NB4 (cell line): ENCODE measurements around the gene SULF2.
"Not testable (repeated sequence)": the region's sequence is repeated elsewhere in the genome, so short reads cannot be mapped to it uniquely, and the experiment has no call there.

Source experiments
- DNase-seq: peaks from one replicate; pipeline ENCODE4 v3.0.0; 2010; ENCODE audit warnings: low read depth
- H3K4me3 ChIP-seq: one replicate; pipeline ENCODE4 v1.5.1; 2011; ENCODE audit warnings: mild to moderate bottlenecking, low read depth, low read length, moderate library complexity
- MYC ChIP-seq: IDR thresholded peaks from 2 replicates; pipeline ENCODE4 v1.6.1; 2011; ENCODE audit warnings: low read depth, low read length
- POLR2A ChIP-seq: IDR thresholded peaks from 2 replicates; pipeline ENCODE4 v1.6.1; 2011; ENCODE audit warnings: mild to moderate bottlenecking; ENCODE audit not compliant: insufficient read length; ENCODE audit errors: extremely low read depth
- TF ChIP-seq, protein P1 (sequence below): IDR thresholded peaks from one replicate; pipeline ENCODE4 v1.5.1; 2012; ENCODE audit warnings: low read depth, low read length
- TF ChIP-seq, protein P2 (sequence below): IDR thresholded peaks from 2 replicates; pipeline ENCODE4 v1.6.1; 2011; ENCODE audit warnings: low read depth, low read length

The SULF2 gene

DNA sequence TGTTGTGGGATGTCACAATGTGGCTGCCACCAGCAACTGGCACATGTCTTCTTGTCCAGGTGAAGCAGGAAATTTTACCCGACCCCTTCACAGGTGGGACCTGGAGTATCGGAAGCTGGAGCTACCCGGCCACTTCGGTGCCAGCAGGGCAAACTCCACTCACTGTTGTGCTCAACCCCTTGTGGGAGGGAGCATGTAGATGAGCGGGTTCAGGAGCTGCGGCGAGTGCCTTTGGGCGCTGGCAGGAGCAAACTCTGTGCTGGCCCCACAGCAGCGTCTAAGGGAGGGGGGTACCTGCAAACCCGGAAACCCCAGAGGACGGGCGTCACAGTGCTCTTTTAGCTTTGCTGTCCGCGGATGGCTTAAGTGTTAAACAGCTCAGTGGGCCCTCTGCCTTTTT lies 20.7 kb upstream of the SULF2 start:
- DNase-seq: no peak
- TF ChIP-seq MYC (no peak), POLR2A (no peak)
- TF ChIP-seq, protein P1, sequence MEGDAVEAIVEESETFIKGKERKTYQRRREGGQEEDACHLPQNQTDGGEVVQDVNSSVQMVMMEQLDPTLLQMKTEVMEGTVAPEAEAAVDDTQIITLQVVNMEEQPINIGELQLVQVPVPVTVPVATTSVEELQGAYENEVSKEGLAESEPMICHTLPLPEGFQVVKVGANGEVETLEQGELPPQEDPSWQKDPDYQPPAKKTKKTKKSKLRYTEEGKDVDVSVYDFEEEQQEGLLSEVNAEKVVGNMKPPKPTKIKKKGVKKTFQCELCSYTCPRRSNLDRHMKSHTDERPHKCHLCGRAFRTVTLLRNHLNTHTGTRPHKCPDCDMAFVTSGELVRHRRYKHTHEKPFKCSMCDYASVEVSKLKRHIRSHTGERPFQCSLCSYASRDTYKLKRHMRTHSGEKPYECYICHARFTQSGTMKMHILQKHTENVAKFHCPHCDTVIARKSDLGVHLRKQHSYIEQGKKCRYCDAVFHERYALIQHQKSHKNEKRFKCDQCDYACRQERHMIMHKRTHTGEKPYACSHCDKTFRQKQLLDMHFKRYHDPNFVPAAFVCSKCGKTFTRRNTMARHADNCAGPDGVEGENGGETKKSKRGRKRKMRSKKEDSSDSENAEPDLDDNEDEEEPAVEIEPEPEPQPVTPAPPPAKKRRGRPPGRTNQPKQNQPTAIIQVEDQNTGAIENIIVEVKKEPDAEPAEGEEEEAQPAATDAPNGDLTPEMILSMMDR: no peak
- TF ChIP-seq, protein P2, sequence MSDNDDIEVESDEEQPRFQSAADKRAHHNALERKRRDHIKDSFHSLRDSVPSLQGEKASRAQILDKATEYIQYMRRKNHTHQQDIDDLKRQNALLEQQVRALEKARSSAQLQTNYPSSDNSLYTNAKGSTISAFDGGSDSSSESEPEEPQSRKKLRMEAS: no peak
- H3K4me3 ChIP-seq: no peak overlapping the region

DNA sequence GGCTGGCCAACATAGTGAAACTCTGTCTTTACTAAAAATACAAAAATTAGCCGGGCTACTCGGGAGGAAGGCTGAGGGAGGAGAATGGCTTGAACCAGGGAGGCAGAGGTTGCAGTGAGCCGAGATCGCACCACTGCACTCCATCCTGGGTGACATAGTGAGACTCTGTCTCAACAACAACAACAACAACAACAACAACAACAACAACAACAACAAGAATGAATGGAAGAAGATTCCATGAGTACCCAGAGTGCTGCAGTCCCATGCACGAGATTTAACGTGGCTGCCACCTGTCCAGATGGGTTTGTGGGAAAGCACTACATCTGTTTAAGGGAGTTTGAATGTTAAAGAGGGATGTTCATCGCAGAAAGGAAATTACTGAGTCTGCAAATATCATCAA lies 19.7 kb upstream of the SULF2 start:
- H3K4me3 ChIP-seq: not testable (repeated sequence)

DNA sequence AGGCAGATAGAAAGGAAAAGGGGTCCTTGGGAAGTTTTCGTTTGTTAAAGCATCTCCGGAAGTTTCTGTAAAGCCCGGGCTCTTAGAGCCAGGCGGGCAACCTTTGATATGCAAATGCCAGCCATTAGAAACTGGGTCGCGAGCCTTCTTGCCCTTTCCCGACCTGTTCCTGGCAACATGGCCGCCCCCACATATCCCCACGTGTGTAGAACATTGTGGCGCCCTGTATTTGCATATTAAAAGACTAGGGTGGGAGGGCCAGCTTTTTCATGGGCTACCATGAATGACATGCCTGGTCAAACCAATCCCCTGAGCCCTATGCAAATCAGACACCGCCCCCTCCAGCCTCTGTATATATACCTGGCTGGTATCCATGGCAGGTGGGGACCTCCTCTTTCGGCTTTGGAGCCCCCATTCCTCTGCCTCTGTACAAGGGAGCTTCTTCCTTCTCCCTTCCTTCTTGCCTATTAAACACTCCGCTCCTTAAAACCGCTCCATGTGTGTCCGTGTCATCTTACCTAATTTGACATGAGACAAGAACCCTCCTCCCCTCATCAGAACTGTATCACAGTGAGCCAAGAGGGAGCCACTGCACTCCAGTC lies 19.0 kb upstream of the SULF2 start:
- DNase-seq, H3K4me3 ChIP-seq: not testable (repeated sequence)

More for the DNA sequence above, 19.7 kb upstream of the SULF2 start:
- not testable (repeated sequence) for DNase-seq

DNA sequence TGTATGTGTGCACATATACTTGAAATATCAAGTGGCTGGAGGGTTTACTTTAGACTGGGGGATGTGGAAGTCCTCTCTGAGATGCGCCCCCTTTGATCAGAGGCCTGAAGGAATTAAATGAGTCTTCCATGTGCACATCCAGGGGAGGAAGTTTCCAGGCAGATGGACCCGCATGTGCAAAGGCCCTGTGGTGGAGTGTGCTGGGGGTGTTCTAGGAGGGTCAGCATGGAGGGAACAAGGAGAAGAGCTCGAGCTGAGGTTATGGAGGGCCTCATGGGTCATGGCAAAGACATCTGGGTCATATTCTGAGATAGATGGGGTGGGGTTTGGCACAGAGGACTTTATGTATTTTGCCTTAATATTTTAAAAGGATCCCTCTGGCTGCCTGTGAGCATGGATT lies 17.7 kb upstream of the SULF2 start:
- DNase-seq: no peak
- no peak overlapping the region for H3K4me3 ChIP-seq
- TF ChIP-seq POLR2A: no peak
- TF ChIP-seq, protein P2: no peak
- TF ChIP-seq MYC: no peak
- TF ChIP-seq, protein P1: no peak

DNA sequence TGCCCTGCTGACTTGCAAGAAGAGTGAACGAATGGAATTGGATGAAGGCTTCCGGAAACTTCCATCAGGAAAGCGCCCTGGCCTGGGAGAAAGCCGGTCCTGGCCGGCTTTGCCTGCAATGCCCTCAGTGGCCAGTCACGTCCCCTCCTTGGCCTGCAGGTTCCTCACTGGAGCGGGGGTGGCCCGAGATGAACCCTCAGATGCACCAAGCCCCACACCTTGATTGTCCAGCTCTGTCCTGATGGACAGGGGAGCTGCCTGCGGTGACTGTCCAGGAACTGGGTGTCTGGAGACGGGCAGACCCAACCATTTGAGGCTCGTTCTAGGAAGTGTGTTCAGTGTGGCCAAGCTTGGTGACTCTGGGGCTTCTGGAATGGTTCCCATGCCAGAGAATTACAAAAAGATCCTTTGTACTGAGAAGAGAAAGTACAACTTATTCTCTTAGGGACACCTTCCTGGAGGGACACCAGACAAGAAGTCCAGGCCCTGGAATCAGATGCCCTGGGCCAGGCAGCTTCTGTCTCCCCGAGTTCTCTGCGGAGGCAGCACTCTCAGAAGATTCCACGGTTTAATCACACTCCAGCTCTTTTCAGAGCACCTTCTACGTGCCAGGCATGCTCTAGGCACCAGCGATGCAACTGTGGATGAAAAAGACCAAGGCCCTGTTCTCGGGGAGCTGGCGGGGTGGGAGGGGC lies 17.1 kb upstream of the SULF2 start:
- no peak overlapping the region for H3K4me3 ChIP-seq
- DNase-seq: no peak
- TF ChIP-seq, protein P1: no peak
- TF ChIP-seq MYC (no peak), POLR2A (no peak)
- TF ChIP-seq, protein P2: no peak

DNA sequence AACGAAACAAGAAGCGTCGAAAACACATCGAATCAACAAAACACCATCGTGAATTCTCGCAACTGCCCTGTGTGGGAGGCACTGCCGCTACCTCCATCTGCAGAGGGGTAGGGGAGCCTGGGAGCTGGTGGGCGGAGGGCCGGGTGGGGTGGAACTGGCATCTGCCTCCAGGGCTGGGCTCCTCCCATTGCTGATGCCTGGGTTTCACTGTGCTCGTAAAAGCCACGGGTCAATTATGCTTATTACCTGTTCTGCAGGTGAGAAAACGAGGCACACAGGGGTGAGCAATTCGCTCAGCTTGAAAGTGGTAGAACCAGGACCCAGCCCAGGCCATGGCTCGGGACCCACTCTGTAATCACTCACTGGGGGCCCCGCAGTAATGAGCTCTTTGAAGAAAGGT lies 16.5 kb upstream of the SULF2 start:
- no peak for DNase-seq
- H3K4me3 ChIP-seq: no peak overlapping the region
- TF ChIP-seq MYC (no peak), POLR2A (no peak)
- TF ChIP-seq, protein P1: no peak

DNA sequence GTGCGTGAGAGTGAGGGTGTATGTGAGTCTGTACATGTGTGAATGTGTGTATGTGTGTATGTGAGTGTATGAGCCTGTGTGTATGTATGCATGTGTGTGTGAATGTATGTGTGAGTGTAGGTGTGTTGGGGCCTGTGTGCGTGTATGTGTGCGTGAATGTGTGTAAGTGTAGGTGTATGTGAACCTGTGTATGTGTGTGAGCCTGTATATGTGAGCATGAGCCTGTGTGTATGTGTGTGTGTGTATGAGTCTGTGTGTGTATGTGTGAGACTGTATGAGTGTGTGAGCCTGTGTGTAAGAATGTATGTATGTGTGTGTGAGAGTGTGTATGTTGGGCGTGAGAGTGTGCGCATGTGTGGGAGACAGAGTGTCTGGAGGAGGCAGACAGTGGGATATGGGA lies 15.8 kb upstream of the SULF2 start:
- TF ChIP-seq POLR2A (no peak), MYC (no peak)
- TF ChIP-seq, protein P1: no peak
- H3K4me3 ChIP-seq: no peak overlapping the region
- no peak for DNase-seq
